Left renal cortex interstitium (tissue), 4 donors: ENCODE measurements around the gene RAD23A. TPM values are rescaled to one million over a fixed set of nuclear protein-coding genes. Genes with fewer than 3 reads are reported as not detected.

Experiments
- DNase-seq, 4 donors: peaks; one replicate each; pipeline ENCODE4 v3.0.0-alpha.2; 2013; ENCODE audit warnings: low read depth in 4 of 4, low spot score in 2 of 4, missing footprints in 1 of 4
- polyA plus RNA-seq, 4 donors: library from polyadenylated mRNA; unstranded; fragments of 120-200 nt; gene quantifications; one replicate each; pipeline ENCODE4 v1.2.1, GENCODE V29; 2013; ENCODE audit not compliant: insufficient read length in 4 of 4

Gene RAD23A
- polyA plus RNA-seq, 4 donors = 61.9 to 102 (median 87.3) TPM

DNA sequence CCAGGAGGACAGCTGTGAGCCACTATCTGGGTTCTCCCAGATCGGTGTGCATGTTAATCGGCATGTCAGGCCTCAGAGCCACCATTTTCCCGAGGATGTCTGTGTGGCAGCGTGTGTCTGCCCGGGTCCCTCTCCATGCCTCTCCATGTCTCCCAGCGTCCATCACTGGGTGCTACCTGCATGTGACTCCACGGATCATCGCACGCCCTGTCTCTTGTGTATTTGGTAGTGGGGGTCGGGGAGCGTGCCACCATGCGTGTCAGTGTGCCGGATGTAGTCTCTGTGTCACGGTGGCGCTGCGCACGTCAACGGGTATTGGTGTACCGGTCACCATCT is 55.5 kb downstream of the RAD23A start:
- no peak for DNase-seq

DNA sequence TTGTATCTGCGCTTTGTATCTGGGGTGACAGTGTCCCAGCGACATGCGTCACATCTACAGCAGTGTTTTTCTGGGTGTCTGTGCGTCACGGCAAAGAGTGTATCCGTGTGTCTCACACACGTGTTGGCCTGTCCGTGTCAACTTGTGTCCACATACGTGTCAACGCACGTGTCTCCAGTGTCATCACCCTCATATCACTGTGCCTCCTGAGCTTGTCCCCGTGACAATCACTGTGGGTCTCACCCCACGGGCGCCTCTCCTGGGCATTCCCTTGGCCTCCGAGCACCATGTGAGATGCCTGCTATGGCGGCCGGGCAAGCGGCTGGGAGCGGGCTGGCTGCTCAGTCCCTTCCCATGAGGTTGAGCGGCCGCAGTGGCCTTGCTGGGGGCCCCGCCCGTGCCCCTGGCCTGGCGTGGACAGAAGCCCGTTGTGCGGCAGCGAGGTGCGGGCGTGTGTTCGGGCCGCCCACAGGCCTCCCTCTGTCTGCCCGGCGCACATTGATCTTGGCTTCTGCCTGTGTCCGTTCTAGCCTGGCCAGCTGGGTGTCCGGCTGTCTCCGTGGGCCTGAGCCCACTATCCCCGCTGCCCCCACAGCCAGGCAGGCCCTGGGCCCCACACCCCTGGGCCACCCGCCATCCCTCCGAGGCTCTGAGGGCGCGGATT is 56.0 kb downstream of the RAD23A start:
- DNase-seq = no peak

DNA sequence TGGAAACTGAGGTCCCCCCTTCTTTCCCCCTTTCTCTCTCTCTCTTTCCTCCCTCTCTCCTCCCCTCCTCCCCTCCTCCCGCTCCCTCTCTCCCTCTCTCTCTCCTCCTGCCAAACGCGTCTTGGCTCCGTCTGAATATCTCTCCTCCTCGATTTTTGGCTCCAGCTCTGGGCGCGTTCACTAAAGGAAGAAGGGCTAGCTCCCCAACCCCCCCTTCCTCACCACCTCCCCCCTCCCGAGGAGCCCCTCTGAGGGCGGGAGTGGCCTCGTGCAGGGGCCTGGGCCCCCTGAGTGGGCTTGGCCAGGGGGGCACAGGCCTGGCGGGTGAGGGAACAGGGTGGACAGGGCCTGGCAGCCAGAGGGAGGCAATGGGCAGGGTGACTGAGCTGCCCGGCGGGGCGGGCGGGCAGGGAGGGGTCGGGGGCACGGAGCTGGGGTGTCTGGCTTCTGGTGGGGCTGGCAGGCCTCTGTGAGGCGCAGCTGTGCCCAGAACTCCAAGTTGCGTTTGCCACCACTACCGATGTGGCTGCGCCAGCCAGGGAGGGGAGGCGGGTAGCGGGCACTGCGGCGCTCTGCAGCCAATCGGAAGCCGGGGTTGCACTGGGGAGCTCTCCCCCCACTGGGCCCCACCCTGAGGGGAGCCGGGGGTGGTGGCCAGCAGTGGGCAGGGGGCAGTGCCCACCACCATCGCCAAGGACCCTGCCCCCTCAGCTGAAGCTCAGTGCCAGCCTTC is 56.7 kb downstream of the RAD23A start:
- DNase-seq = no peak

DNA sequence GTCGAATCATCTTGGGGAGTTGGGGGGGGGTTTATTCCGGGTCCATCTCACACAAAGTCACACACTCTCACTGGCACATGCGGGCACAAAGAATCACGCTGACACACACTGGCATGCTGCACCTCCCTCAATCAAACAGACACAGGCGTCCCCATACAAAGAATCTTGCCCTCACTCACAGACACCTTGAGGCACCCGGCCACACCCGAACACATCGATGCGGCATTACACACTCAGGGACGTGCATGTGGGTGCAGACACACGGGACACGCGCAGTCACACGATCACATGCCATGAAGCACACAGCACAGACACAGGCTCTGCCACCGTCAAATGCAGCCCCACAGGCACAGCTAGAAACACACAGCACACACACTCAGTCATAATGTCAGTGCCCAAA is 57.4 kb downstream of the RAD23A start:
- no peak for DNase-seq

Other genes starting within 250 kb of the RAD23A start
- gene FBXW9, start 249.2 kb upstream of the RAD23A start, polyA plus RNA-seq = 10 to 100 TPM; 13.6 to 18.8 (median 16.2) TPM
- 10 to 100 TPM; 55.5 to 98.6 (median 72.3) TPM for gene TNPO2, start 221.9 kb upstream of the RAD23A start, polyA plus RNA-seq
- 100 to 1,000 TPM; 143 to 230 (median 189) TPM for gene TRIR, start 211.2 kb upstream of the RAD23A start, polyA plus RNA-seq
- 100 to 1,000 TPM in 1 of 4 donors, 10 to 100 TPM in 3; 76.8 to 108 (median 91.6) TPM for gene GET3, start 208.4 kb upstream of the RAD23A start, polyA plus RNA-seq
- gene BEST2, start 194.1 kb upstream of the RAD23A start, polyA plus RNA-seq = under 1 TPM in 2 of 4 donors, not detected in 2; 0.13 to 0.14 TPM
- 10 to 100 TPM; 34.6 to 85.0 (median 63.2) TPM for gene HOOK2, start 170.3 kb upstream of the RAD23A start, polyA plus RNA-seq
- gene JUNB, start 154.4 kb upstream of the RAD23A start, polyA plus RNA-seq = 10 to 100 TPM; 15.6 to 78.0 (median 30.9) TPM
- 100 to 1,000 TPM; 294 to 388 (median 320) TPM for gene PRDX2, start 144.1 kb upstream of the RAD23A start, polyA plus RNA-seq
- 10 to 100 TPM in 2 of 4 donors, 1 to 10 TPM in 2; 5.4 to 10.8 (median 8.0) TPM for gene THSD8, start 143.8 kb upstream of the RAD23A start, polyA plus RNA-seq
- gene RNASEH2A, start 139.3 kb upstream of the RAD23A start, polyA plus RNA-seq = 10 to 100 TPM; 29.1 to 45.7 (median 35.3) TPM
- gene RTBDN, start 111.3 kb upstream of the RAD23A start, polyA plus RNA-seq = under 1 TPM in 1 of 4 donors, not detected in 3; 0.08 TPM
- 1 to 10 TPM in 3 of 4 donors, under 1 TPM in 1; 0.92 to 2.0 (median 1.3) TPM for gene MAST1, start 107.3 kb upstream of the RAD23A start, polyA plus RNA-seq
- gene DNASE2, start 64.4 kb upstream of the RAD23A start, polyA plus RNA-seq = 10 to 100 TPM in 3 of 4 donors, 1 to 10 TPM in 1; 9.7 to 15.3 (median 12.6) TPM
- under 1 TPM; 0.22 to 0.99 (median 0.42) TPM for gene KLF1, start 58.7 kb upstream of the RAD23A start, polyA plus RNA-seq
- 10 to 100 TPM; 27.4 to 38.4 (median 35.4) TPM for gene GCDH, start 54.7 kb upstream of the RAD23A start, polyA plus RNA-seq
- gene SYCE2, start 26.6 kb upstream of the RAD23A start, polyA plus RNA-seq = 1 to 10 TPM; 2.2 to 4.7 (median 3.3) TPM
- 10 to 100 TPM; 41.7 to 67.4 (median 55.2) TPM for gene FARSA, start 12.2 kb upstream of the RAD23A start, polyA plus RNA-seq
- 100 to 1,000 TPM; 819 to 974 (median 899) TPM for gene CALR, start 7.3 kb upstream of the RAD23A start, polyA plus RNA-seq
- 10 to 100 TPM; 29.9 to 54.1 (median 39.2) TPM for gene GADD45GIP1, start 11.4 kb downstream of the RAD23A start, polyA plus RNA-seq
- under 1 TPM in 3 of 4 donors, not detected in 1; 0.08 to 0.28 (median 0.13) TPM for gene DAND5, start 23.7 kb downstream of the RAD23A start, polyA plus RNA-seq
- 10 to 100 TPM; 15.3 to 27.6 (median 20.0) TPM for gene NFIX, start 49.6 kb downstream of the RAD23A start, polyA plus RNA-seq
- gene LYL1, start 157.0 kb downstream of the RAD23A start, polyA plus RNA-seq = 1 to 10 TPM; 4.4 to 8.1 (median 5.9) TPM
- 10 to 100 TPM; 28.4 to 48.0 (median 36.2) TPM for gene TRMT1, start 170.9 kb downstream of the RAD23A start, polyA plus RNA-seq
- gene NACC1, start 172.4 kb downstream of the RAD23A start, polyA plus RNA-seq = 10 to 100 TPM; 18.0 to 41.2 (median 32.0) TPM
- 10 to 100 TPM; 56.7 to 78.8 (median 67.2) TPM for gene STX10, start 204.5 kb downstream of the RAD23A start, polyA plus RNA-seq
- gene IER2, start 204.5 kb downstream of the RAD23A start, polyA plus RNA-seq = 100 to 1,000 TPM in 1 of 4 donors, 10 to 100 TPM in 3; 55.3 to 160 (median 80.0) TPM